ENCODE results near the gene ROGDI. TPM values are rescaled to one million over a fixed set of nuclear protein-coding genes. Genes with fewer than 3 reads are reported as not detected.

Gene ROGDI
- total and polyA plus RNA-seq, 2 donors from 2014 or later = 20.8 to 86.1 TPM

DNA sequence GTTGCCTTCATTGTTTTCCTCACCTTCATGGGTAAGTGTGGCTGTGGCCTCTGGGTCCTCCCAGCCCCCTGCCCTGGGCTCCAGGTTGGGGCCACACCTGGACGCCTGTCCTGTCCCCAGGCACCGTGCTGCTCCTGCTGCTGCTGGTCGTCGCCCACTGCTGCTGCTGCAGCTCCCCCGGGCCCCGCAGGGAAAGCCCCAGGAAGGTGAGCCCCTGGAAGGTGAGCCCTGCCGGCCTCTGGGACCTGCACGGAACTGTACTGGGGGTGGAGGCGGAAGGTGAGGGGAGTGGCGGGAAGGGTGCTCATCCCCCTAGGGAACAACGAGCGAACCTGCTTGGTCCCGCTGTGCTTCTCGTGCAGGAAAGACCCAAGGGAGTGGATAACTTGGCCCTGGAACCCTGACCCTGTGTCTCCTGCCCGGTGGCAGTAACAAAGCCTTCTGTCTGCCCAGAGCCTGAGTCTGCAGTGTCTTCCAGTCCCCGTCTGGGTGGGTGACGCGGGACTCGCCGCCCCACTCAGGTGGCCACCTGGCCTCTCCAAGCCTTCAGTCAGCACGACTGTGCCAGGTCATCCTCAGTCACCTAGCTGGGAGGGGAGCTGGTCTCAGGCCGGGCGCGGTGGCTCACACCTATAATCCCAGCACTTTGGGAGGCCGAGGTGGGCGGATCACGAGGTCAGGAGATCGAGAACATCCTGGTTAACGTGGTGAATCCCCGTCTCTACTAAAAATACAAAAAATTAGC is 6.4 kb downstream of the ROGDI start:
- TF ChIP-seq CTCF (IDR thresholded peaks at IDR 0.05; ENCODE audit: borderline replicate concordance, extremely low read depth, insufficient read depth) = no peak

DNA sequence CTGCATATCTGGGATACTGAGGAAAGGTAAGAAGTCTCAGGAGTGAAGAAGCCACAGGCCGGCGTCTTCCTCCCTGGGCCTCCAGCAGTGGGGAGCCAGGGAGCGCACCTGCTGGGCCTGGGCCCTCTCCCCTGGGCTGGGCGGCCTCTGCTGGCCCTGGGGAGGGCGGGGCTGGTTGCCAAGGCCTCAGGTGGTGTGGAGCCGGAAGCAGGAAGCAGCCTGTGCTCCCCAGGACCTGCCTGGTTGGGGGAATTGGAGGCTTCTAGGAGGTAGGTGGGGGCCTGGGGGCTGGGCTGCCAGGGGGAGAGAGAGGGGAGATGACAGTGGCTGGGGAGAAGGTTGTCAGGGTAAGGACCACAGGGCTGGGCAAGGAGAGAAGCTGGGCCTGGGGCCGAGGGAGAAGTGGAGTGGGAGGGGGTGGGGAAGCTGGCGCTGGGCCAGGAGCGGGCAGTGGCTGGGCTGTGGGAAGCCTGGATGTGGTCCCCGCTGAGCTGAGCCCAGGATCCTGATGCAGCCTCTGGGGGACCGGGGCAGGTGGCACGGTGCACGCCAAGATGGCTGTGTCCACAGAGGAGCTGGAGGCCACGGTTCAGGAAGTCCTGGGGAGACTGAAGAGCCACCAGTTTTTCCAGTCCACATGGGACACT is 7.1 kb downstream of the ROGDI start, which contains the start of gene SMIM22:
TSS of gene SMIM22 (plus strand) at position 189 of the 647 bp plus-strand sequence. CDS start at position 555, 366 bp downstream.
- TF ChIP-seq CTCF (IDR thresholded peaks at IDR 0.05; ENCODE audit: borderline replicate concordance, extremely low read depth, insufficient read depth) = no peak
- H3K27ac ChIP-seq (ENCODE audit: low read depth in 2 of 2, low read length in 2 of 2) = peak within 1 kb of the TSS in 1 of 2 donors; percentile 37
- no peak within 1 kb of the TSS for H3K9ac ChIP-seq (ENCODE audit: low read length in 3 of 3)
- peak in 2 of 5 donors; percentile 51 to 80 for DNase-seq
- intact Hi-C loops (cut with DNase I) = no loop called here
- H3K4me1 ChIP-seq (ENCODE audit: control insufficient read depth in 2 of 3, insufficient read depth in 2 of 3, low read depth in 1 of 3, low read length in 3 of 3) = peaks cover 0 to 1% (median 0%) of the 10 kb centered on the region in 3 donors
- FAIRE-seq = no peak
- no peaks in the 10 kb centered on the region for H3K27me3 ChIP-seq (ENCODE audit: control insufficient read depth, insufficient read depth, low read length)
- H3K4me3 ChIP-seq (ENCODE audit: low read length in 3 of 3) = no peak within 1 kb of the TSS
- H3K36me3 ChIP-seq (ENCODE audit: control insufficient read depth in 2 of 3, insufficient read depth in 3 of 3, low read length in 3 of 3) = peaks cover 0 to 6% (median 2%) of the 10 kb centered on the region in 3 donors
- H3K9me3 ChIP-seq (ENCODE audit: control insufficient read depth in 2 of 3, insufficient read depth in 1 of 3, low read length in 3 of 3) = no peaks in the 10 kb centered on the region

More for the DNA sequence above, 6.4 kb downstream of the ROGDI start:
- Histone ChIP-seq H3K4me3 (ENCODE audit: low read length in 3 of 3) (no peak overlapping the region), H3K9ac (ENCODE audit: low read length in 3 of 3) (no peak overlapping the region), H3K27ac (ENCODE audit: low read depth in 2 of 2, low read length in 2 of 2) (no peak overlapping the region), H3K4me1 (ENCODE audit: control insufficient read depth in 2 of 3, insufficient read depth in 2 of 3, low read depth in 1 of 3, low read length in 3 of 3) (peaks cover 0 to 6% (median 0%) of the 10 kb centered on the region in 3 donors), H3K36me3 (ENCODE audit: control insufficient read depth in 2 of 3, insufficient read depth in 3 of 3, low read length in 3 of 3) (peaks cover 0 to 10% (median 2%) of the 10 kb centered on the region in 3 donors), H3K27me3 (ENCODE audit: control insufficient read depth, insufficient read depth, low read length) (no peaks in the 10 kb centered on the region), H3K9me3 (ENCODE audit: control insufficient read depth in 2 of 3, insufficient read depth in 1 of 3, low read length in 3 of 3) (no peaks in the 10 kb centered on the region)
- no peak for FAIRE-seq
- DNase-seq = peak in 1 of 5 donors; percentile 65
- intact Hi-C loops (cut with DNase I) = no loop called here

GRCh38 chr16:4792951-4793513 is 9.4 kb downstream of the ROGDI start:
- Histone ChIP-seq H3K9ac (ENCODE audit: low read length in 3 of 3) (no peak overlapping the region), H3K36me3 (ENCODE audit: control insufficient read depth in 2 of 3, insufficient read depth in 3 of 3, low read length in 3 of 3) (no peaks in the 10 kb centered on the region), H3K4me3 (ENCODE audit: low read length in 3 of 3) (no peak overlapping the region), H3K27ac (ENCODE audit: low read depth in 2 of 2, low read length in 2 of 2) (peak overlapping the region in 1 of 2 donors; percentile 0), H3K4me1 (ENCODE audit: control insufficient read depth in 2 of 3, insufficient read depth in 2 of 3, low read depth in 1 of 3, low read length in 3 of 3) (no peaks in the 10 kb centered on the region), H3K27me3 (ENCODE audit: control insufficient read depth, insufficient read depth, low read length) (no peaks in the 10 kb centered on the region), H3K9me3 (ENCODE audit: control insufficient read depth in 2 of 3, insufficient read depth in 1 of 3, low read length in 3 of 3) (no peaks in the 10 kb centered on the region)
- no peak for TF ChIP-seq CTCF (IDR thresholded peaks at IDR 0.05; ENCODE audit: borderline replicate concordance, extremely low read depth, insufficient read depth)
- FAIRE-seq (no peak), DNase-seq (no peak)
- intact Hi-C loops (cut with DNase I) = no loop called here

Data from kidney (tissue), 14 donors.